Epithelial cell of esophagus (primary cell): ENCODE results near the gene NR6A1.

Source experiments
- DNase-seq: peaks from one replicate; pipeline ENCODE4 v3.0.0; 2010; ENCODE audit warnings: low read depth
- H3K4me3 ChIP-seq: 2 replicates; pipeline ENCODE4 v1.5.1; 2011; ENCODE audit warnings: mild to moderate bottlenecking, low read length, control low read depth
- CTCF ChIP-seq: IDR thresholded peaks from 2 replicates; pipeline ENCODE4 v1.5.1; 2011; ENCODE audit warnings: low read depth, mild to moderate bottlenecking, low read length, control low read depth, inconsistent platforms; ENCODE audit not compliant: insufficient read depth; ENCODE audit errors: missing control alignments

Gene NR6A1

GRCh38 chr9:124477648-124478285 lies 293.3 kb downstream of the NR6A1 start:
- TF ChIP-seq CTCF, result no peak
- no peak overlapping the region for H3K4me3 ChIP-seq
- DNase-seq, result no peak

GRCh38 chr9:124477211-124477647 lies 293.9 kb downstream of the NR6A1 start:
- TF ChIP-seq CTCF, result no peak
- no peak overlapping the region for H3K4me3 ChIP-seq
- DNase-seq, result peak; percentile 10

GRCh38 chr9:124475868-124476690 lies 295.0 kb downstream of the NR6A1 start:
- H3K4me3 ChIP-seq, result no peak overlapping the region
- no peak for DNase-seq
- no peak for TF ChIP-seq CTCF

- no peak for TF ChIP-seq CTCF
- H3K4me3 ChIP-seq, result no peak overlapping the region
- DNase-seq, result no peak
Observed at GRCh38 chr9:124475158-124475867, 295.8 kb downstream of the NR6A1 start.

- DNase-seq, result no peak
- no peak overlapping the region for H3K4me3 ChIP-seq
- TF ChIP-seq CTCF, result no peak
Observed at GRCh38 chr9:124474151-124474550, 297.0 kb downstream of the NR6A1 start.

- no peak for TF ChIP-seq CTCF
- no peak for DNase-seq
- no peak overlapping the region for H3K4me3 ChIP-seq
Observed at GRCh38 chr9:124473310-124473709, 297.8 kb downstream of the NR6A1 start.
